ENCODE results near the gene MC2R.

MC2R gene

DNA sequence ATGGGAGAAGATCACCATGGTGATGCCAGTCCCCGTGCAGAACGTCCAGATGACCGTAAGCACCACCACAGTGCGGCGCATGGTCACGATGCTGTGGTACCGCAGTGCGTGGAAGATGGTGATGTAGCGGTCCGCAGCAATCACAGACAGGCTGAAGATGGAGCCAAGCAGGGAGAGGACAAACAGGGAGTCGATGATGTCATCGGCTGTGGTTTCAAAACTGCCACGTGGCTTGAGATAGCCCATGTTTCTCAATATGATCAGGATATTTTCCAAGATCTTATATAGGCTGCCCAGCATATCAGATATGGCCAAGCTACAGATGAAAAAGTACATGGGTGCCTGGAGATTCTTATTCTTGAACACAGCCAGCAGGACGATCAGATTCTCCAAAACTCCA is 30.3 kb downstream of the MC2R start:
- TF ChIP-seq, protein P1, sequence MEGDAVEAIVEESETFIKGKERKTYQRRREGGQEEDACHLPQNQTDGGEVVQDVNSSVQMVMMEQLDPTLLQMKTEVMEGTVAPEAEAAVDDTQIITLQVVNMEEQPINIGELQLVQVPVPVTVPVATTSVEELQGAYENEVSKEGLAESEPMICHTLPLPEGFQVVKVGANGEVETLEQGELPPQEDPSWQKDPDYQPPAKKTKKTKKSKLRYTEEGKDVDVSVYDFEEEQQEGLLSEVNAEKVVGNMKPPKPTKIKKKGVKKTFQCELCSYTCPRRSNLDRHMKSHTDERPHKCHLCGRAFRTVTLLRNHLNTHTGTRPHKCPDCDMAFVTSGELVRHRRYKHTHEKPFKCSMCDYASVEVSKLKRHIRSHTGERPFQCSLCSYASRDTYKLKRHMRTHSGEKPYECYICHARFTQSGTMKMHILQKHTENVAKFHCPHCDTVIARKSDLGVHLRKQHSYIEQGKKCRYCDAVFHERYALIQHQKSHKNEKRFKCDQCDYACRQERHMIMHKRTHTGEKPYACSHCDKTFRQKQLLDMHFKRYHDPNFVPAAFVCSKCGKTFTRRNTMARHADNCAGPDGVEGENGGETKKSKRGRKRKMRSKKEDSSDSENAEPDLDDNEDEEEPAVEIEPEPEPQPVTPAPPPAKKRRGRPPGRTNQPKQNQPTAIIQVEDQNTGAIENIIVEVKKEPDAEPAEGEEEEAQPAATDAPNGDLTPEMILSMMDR (conservative IDR thresholded peaks at IDR 0.05; ENCODE audit: low read length) = no peak
- H3K4me3 ChIP-seq (ENCODE audit: low read length) = no peak overlapping the region
- no peak for DNase-seq (ENCODE audit: low read depth)

DNA sequence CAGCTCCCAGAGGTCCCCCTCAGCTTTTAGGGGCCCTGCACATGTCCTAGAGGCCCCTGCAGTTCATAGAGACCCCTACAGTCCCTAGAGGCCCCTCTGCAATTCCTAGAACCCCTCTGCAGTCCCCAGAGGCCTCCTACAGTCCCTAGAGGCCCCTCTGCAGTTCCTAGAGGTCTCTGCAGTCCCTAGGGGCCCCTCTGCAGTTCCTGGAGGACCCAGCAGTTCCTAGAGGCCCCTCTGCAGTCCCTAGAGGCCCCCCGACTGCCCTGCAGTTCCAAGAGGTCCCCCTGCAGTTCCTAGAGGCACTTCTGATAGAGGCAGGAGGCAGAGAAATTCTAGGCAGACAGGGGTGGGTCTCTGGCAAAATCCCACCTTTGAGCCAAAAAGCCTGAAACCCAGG is 35.4 kb downstream of the MC2R start:
- DNase-seq (ENCODE audit: low read depth) = no peak

DNA sequence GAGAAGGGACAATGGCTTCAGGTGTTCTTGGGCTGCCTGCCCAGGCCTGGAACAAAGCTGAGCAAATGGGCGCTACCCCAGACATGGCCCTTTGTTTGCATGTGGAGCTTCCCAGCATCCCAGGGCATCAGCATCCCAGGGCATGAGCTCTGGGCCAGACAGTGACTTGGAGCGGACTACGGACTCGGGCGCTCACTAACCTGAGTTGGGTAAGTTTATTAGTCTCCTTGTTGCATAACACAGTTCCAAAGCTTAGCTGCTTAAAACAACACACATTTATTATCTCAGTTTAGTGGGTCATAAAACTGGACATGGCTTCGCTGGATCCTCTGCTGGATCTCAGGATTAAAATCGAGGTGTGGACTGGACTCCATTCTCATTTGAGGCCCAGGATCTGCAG is 35.8 kb downstream of the MC2R start:
- no peak for DNase-seq (ENCODE audit: low read depth)
- no peak overlapping the region for H3K4me3 ChIP-seq (ENCODE audit: low read length)

More for the DNA sequence above, 35.4 kb downstream of the MC2R start:
- no peak overlapping the region for H3K4me3 ChIP-seq (ENCODE audit: low read length)
- TF ChIP-seq, protein P1 (conservative IDR thresholded peaks at IDR 0.05; ENCODE audit: low read length) = no peak

DNA sequence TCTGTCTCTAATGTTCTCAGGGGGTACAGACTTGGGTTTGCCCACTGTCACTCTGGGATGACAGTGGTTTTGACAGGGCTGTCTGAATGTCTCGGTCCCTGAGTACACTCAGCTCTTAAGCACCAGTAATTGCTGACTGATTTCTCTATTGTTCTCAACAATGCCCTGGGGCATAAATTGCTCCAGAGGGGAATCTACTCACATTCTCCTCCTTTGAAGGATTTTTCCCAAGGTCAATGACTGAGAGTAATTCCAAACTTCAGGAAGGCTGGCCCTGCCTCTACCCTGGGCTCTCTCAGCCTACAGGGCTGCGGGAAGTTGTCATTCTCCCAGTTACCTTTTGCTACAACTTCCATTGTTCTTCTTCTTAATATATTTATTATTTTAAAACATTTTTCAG is 36.5 kb downstream of the MC2R start:
- no peak overlapping the region for H3K4me3 ChIP-seq (ENCODE audit: low read length)
- TF ChIP-seq, protein P1 (conservative IDR thresholded peaks at IDR 0.05; ENCODE audit: low read length) = no peak
- DNase-seq (ENCODE audit: low read depth) = no peak

More for the DNA sequence above, 35.8 kb downstream of the MC2R start:
- TF ChIP-seq, protein P1 (conservative IDR thresholded peaks at IDR 0.05; ENCODE audit: low read length) = no peak

DNA sequence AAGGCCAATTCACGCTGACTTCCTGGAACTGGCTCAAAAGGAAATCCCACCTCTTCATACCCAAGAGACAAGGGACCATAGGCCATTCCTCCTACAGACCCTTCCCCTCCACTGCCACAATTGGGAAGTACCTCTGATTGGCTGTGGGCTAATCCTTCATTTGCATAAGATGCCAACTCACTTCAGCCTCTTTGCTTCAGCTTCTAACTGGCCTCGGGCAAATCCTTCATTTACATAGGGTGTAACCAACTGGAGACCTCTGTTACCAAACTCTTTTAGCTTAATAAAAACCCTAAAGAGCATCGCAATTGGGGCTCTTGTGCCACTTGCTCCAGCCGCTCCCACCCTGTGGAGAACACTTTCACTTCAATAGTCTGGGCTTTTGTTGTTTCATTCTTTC is 38.2 kb downstream of the MC2R start:
- TF ChIP-seq, protein P1 (conservative IDR thresholded peaks at IDR 0.05; ENCODE audit: low read length) = no peak
- H3K4me3 ChIP-seq (ENCODE audit: low read length) = no peak overlapping the region
- no peak for DNase-seq (ENCODE audit: low read depth)

DNA sequence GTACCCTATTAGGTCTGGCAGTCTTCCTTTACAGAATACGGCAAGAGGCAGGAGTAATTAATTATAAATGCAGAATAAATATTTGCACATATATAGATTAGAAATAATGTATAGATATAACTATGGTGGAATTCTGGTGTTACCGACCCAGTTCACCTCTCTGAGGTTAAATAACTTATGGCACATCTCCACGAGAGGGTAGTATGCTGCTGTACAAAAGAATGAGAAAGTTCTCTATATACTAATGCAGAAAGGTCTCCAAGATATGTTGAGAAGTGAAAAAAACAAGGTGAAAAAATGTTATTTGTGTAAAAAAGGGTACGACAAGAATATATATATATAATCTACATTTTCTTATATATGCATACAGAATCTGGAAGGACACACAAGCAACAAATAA is 40.8 kb downstream of the MC2R start:
- no peak overlapping the region for H3K4me3 ChIP-seq (ENCODE audit: low read length)
- TF ChIP-seq, protein P1 (conservative IDR thresholded peaks at IDR 0.05; ENCODE audit: low read length) = no peak
- no peak for DNase-seq (ENCODE audit: low read depth)

DNA sequence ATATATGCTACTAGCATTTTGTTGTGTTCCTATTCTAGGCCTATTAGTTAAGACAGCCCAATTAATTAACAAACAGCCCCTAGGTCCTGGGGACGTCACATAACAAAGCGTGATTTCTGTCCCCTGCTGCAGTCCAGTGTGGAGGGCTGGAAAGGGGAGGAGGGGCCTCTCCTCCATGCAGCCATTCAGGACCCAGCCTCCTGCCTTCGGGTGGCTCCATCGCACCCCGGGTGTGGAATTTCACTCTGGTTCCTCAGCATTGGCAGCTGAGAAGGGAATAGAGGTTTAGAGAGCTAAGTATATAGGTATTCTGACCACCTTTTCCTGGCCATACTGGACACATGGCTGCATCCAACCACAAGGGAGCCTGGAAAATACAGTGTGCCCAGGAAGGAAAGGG is 42.4 kb downstream of the MC2R start:
- H3K4me3 ChIP-seq (ENCODE audit: low read length) = no peak overlapping the region
- TF ChIP-seq, protein P1 (conservative IDR thresholded peaks at IDR 0.05; ENCODE audit: low read length) = no peak
- no peak for DNase-seq (ENCODE audit: low read depth)

All from AG10803 (cell line).